GM12878 (cell line): ENCODE measurements around the gene NLGN1. TPM values are rescaled to one million over a fixed set of nuclear protein-coding genes. Genes with fewer than 3 reads are reported as not detected.

ENCODE experiments used
- ATAC-seq: fragments of 200-7000 bp; cut with Tn5 transposase; 3 replicates; pipeline ENCODE4 v1.9.1; 2020; ENCODE audit warnings: mild to moderate bottlenecking, moderate library complexity
- BruUV-seq: library from RNA; stranded (reverse); fragments of 400-500 nt; replicated peaks from 2 replicates; lab custom pipeline; 2021; lab: Mats Ljungman, UMichigan
- CTCF ChIA-PET: fragments of 300-600 bp; sonication (Branson Sonifier 250); formaldehyde crosslinking; extraction: SDS; loops from one replicate; lab custom pipeline; 2021; ENCODE audit warnings: inconsistent platforms; lab: Yijun Ruan, JAX
- POLR2A ChIA-PET: fragments of 350-600 bp; formaldehyde crosslinking; extraction: SDS; loops from one replicate; lab custom pipeline; 2021; ENCODE audit warnings: inconsistent platforms; lab: Charles Lee
- RAD21 ChIA-PET: fragments of 300-600 bp; sonication (Branson Sonifier 250); formaldehyde crosslinking; loops from one replicate; lab custom pipeline; 2023; ENCODE audit warnings: antibody characterized with exemption; ENCODE audit not compliant: unreplicated experiment; lab: Charles Lee
- SMC1A ChIA-PET: fragments of 300-600 bp; sonication (Branson Sonifier 250); formaldehyde crosslinking; loops from one replicate; lab custom pipeline; 2023; ENCODE audit not compliant: unreplicated experiment, uncharacterized antibody; lab: Charles Lee
- DNase-seq: peaks from one replicate; pipeline ENCODE4 v3.0.0-alpha.2; 2011; ENCODE audit warnings: low read depth, low spot score
- FAIRE-seq: peaks from 3 replicates; lab custom pipeline; 2011; peaks lifted over from hg19 to GRCh38; lab: Jason Lieb, UNC
- H2AFZ ChIP-seq: 2 replicates; pipeline ENCODE4 v1.6.0; 2011; ENCODE audit warnings: low read depth, low read length, control low read depth; ENCODE audit not compliant: control insufficient read depth
- H3K27ac ChIP-seq: 2 replicates; pipeline ENCODE4 v1.5.1; 2011; ENCODE audit warnings: control low read depth; ENCODE audit not compliant: control insufficient read depth, insufficient read depth
- H3K27me3 ChIP-seq, 2 experiments: replicated peaks in 1 of 2; 2 replicates each; pipeline versions ENCODE4 v1.6.0 to v1.6.1; 2011; ENCODE audit warnings: low read length in 1 of 2; ENCODE audit not compliant: control insufficient read depth in 2 of 2, insufficient read depth in 2 of 2
- H3K36me3 ChIP-seq, 2 experiments: 2 replicates each; pipeline ENCODE4 v1.5.1; 2011; ENCODE audit warnings: low read length in 1 of 2; ENCODE audit not compliant: control insufficient read depth in 2 of 2, insufficient read depth in 2 of 2
- H3K4me1 ChIP-seq: 2 replicates; pipeline ENCODE4 v1.6.1; 2011; ENCODE audit warnings: mild to moderate bottlenecking, low read length, moderate library complexity, mixed read lengths; ENCODE audit not compliant: control insufficient read depth, insufficient read depth
- H3K4me2 ChIP-seq: 2 replicates; pipeline ENCODE4 v1.6.0; 2011; ENCODE audit warnings: control low read depth; ENCODE audit not compliant: control insufficient read depth, insufficient read depth
- H3K4me3 ChIP-seq: fragments of 200-600 bp; sonication (generic); 2 replicates; pipeline ENCODE4 v1.5.1; 2016
- H3K79me2 ChIP-seq: 2 replicates; pipeline ENCODE4 v1.6.0; 2011; ENCODE audit warnings: low read length; ENCODE audit not compliant: control insufficient read depth, insufficient read depth
- H3K9ac ChIP-seq: 2 replicates; pipeline ENCODE4 v1.8.0; 2011; ENCODE audit warnings: low read length, control low read depth, mixed read lengths; ENCODE audit not compliant: control insufficient read depth, insufficient read depth
- H3K9me3 ChIP-seq: replicated peaks from 3 replicates; pipeline ENCODE4 v1.5.1; 2011; ENCODE audit warnings: mild to moderate bottlenecking, low read length; ENCODE audit not compliant: control insufficient read depth, insufficient read depth
- H4K20me1 ChIP-seq: 2 replicates; pipeline ENCODE4 v1.6.0; 2011; ENCODE audit not compliant: control insufficient read depth, insufficient read depth
- CBFB ChIP-seq: IDR thresholded peaks from 2 replicates; pipeline ENCODE4 v1.6.1; 2016; ENCODE audit warnings: antibody characterized with exemption, low read depth
- CHD1 ChIP-seq: IDR thresholded peaks from 2 replicates; pipeline ENCODE4 v1.6.1; 2012; ENCODE audit warnings: low read depth, low read length, improper control_type of control experiment
- DPF2 ChIP-seq: fragments of 450-650 bp; IDR thresholded peaks from 2 replicates; pipeline ENCODE4 v1.6.1; 2017; ENCODE audit warnings: mild to moderate bottlenecking
- HCFC1 ChIP-seq: fragments of 150-350 bp; IDR thresholded peaks from 2 replicates; pipeline ENCODE4 v1.6.1; 2014; ENCODE audit warnings: low read length
- HDAC6 ChIP-seq: fragments of 200-600 bp; sonication (generic); IDR thresholded peaks from one replicate; pipeline ENCODE4 v1.8.0; 2017; ENCODE audit warnings: antibody characterized with exemption; ENCODE audit not compliant: unreplicated experiment
- KDM1A ChIP-seq: fragments of 200-600 bp; sonication (generic); IDR thresholded peaks from 2 replicates; pipeline ENCODE4 v1.6.1; 2016; ENCODE audit warnings: borderline replicate concordance
- NFXL1 ChIP-seq: fragments of 450-650 bp; IDR thresholded peaks from 2 replicates; pipeline ENCODE4 v1.6.1; 2017; ENCODE audit warnings: antibody characterized with exemption, mild to moderate bottlenecking, borderline replicate concordance
- NRF1 ChIP-seq: conservative IDR thresholded peaks from 2 replicates; pipeline ENCODE4 v1.6.1; 2011; ENCODE audit warnings: mild to moderate bottlenecking, low read depth, low read length, improper control_type of control experiment
- RAD21 ChIP-seq: IDR thresholded peaks from 2 replicates; pipeline ENCODE4 v1.6.1; 2011; ENCODE audit warnings: mild to moderate bottlenecking, low read depth, low read length, moderate library complexity; ENCODE audit not compliant: insufficient read depth
- SIN3A ChIP-seq: IDR thresholded peaks from 2 replicates; pipeline ENCODE4 v1.6.1; 2012; ENCODE audit warnings: low read depth, low read length, improper control_type of control experiment
- SMAD5 ChIP-seq: IDR thresholded peaks from 2 replicates; pipeline ENCODE4 v1.6.1; 2016; ENCODE audit warnings: antibody characterized with exemption, low read depth
- SP1 ChIP-seq: IDR thresholded peaks from one replicate; pipeline ENCODE4 v1.6.1; 2011; ENCODE audit warnings: low read depth, low read length
- SREBF1 ChIP-seq: IDR thresholded peaks from 2 replicates; pipeline ENCODE4 v1.6.1; 2012; ENCODE audit warnings: mild to moderate bottlenecking, low read length
- STAT1 ChIP-seq: fragments of 450-650 bp; conservative IDR thresholded peaks from 2 replicates; pipeline ENCODE4 v1.6.1; 2014; ENCODE audit warnings: antibody characterized with exemption, mild to moderate bottlenecking
- SUZ12 ChIP-seq: fragments of 200-600 bp; sonication (generic); IDR thresholded peaks from one replicate; pipeline ENCODE4 v1.6.1; 2018; ENCODE audit warnings: antibody characterized with exemption, mild to moderate bottlenecking; ENCODE audit not compliant: unreplicated experiment
- ZNF622 ChIP-seq: fragments of 450-650 bp; IDR thresholded peaks from 2 replicates; pipeline ENCODE4 v1.6.1; 2017; ENCODE audit warnings: mild to moderate bottlenecking, inconsistent platforms
- WGBS: methylation state at CpG from one replicate; pipeline ENCODE4 v1.1.6; 2016; ENCODE audit warnings: low lambda C conversion rate; ENCODE audit not compliant: insufficient replicate concordance, insufficient coverage; ENCODE audit errors: missing lambda C conversion rate; 5-methylcytosine and 5-hydroxymethylcytosine counted together
- in situ Hi-C: fragments of 300-500 bp; cut with MboI; formaldehyde crosslinking; loops from 9 replicates; pipeline ENCODE4 v1.14.3; 2018; ENCODE audit warnings: mixed read lengths
- intact Hi-C: fragments of 100-400 bp; cut with micrococcal nuclease; formaldehyde crosslinking; loops from one replicate; pipeline ENCODE4 v1.14.2; 2022; ENCODE audit not compliant: unreplicated experiment
- polyA plus RNA-seq, 11 experiments: library from polyadenylated mRNA; depleted of rRNA in 4 of 11; unstranded in 6 of 11; stranded (reverse) in 5 of 11; fragments of >200 nt; fragmentation: Nextera tagmentation in 4 of 11; fragmentation: Illumina TruSeq in 1 of 11; extraction: Ambion mirVana in 4 of 11; extraction: Trizol in 1 of 11; gene quantifications; 1 replicate in 1 of 11; 2 replicates in 10 of 11; pipeline versions ENCODE4 v1.2.1 to v1.2.3, GENCODE V29; 2011 to 2016; ENCODE audit warnings: inconsistent platforms in 2 of 11, missing spikeins in 2 of 11, low read depth in 1 of 11
- total RNA-seq, 4 experiments: library from RNA; depleted of rRNA in 3 of 4; stranded (reverse); fragments of >200 nt in 3 of 4; fragmentation: Illumina TruSeq in 1 of 4; extraction: Trizol in 1 of 4; gene quantifications; 2 replicates each; pipeline versions ENCODE4 v1.2.1 to v1.2.3, GENCODE V29; 2013 to 2021
- TF ChIP-seq, protein P1 (sequence below): IDR thresholded peaks from 2 replicates; pipeline ENCODE4 v1.6.1; 2011; ENCODE audit warnings: mild to moderate bottlenecking, low read depth, low read length, moderate library complexity; ENCODE audit not compliant: insufficient replicate concordance
- TF ChIP-seq, protein P2 (sequence below): fragments of 450-650 bp; IDR thresholded peaks from 2 replicates; pipeline ENCODE4 v1.6.1; 2017; ENCODE audit warnings: borderline replicate concordance

The NLGN1 gene
- total and polyA plus RNA-seq, 10 of the 15 experiments (the other 5 are each of a cell fraction or from before 2014, with no cell fraction given), result not detected

DNA sequence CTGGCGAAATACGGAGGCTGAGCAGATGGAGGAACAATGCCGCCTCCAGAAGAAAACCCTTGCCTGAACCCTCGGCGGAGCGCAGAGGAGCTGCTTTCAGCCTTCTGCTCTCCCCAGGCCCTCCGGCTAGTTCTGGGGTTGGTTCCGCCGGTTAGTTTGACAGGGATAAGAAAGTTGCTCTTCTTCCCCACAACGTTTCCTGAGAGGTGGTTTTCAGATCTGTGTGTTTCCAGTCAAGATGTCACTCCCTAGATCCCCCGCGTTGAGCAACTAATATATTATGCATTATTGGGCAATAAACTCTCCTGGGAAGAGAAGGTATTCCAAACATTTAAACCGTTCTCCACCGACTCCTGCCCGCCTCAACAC lies 551 bp downstream of the NLGN1 start:
- Histone ChIP-seq H3K4me2 (no peak overlapping the region), H3K9ac (no peak overlapping the region)
- intact Hi-C loops, result no loop called here

More for the DNA sequence above, 551 bp downstream of the NLGN1 start:
- Histone ChIP-seq H3K9me3 (no peaks in the 10 kb centered on the region), H3K4me1 (no peaks in the 10 kb centered on the region), H2AFZ (no peak overlapping the region), H3K36me3 (no peaks in the 10 kb centered on the region), H3K27me3 (peaks cover 5 to 12% of the 10 kb centered on the region in 2 experiments; a peak in 3 of 4 replicates), H4K20me1 (no peaks in the 10 kb centered on the region), H3K4me3 (no peak overlapping the region), H3K79me2 (no peaks in the 10 kb centered on the region), H3K27ac (no peak overlapping the region)
- POLR2A ChIA-PET, result no interaction called here
- DNase-seq, result no peak
- ATAC-seq, result no peak
- no TSS peak for BruUV-seq
- 31% methylated on average over 15 of the region's 15 CpGs for WGBS
- CTCF ChIA-PET, result no interaction called here
- RAD21 ChIA-PET, result no interaction called here
- TF ChIP-seq ZNF622, result no peak
- TF ChIP-seq KDM1A, result no peak
- no peak for TF ChIP-seq SMAD5
- TF ChIP-seq STAT1, result no peak
- no peak for TF ChIP-seq SUZ12
- no peak for TF ChIP-seq SIN3A
- no peak for TF ChIP-seq DPF2
- TF ChIP-seq CBFB, result no peak
- no peak for TF ChIP-seq NRF1
- no peak for TF ChIP-seq SREBF1
- no peak for TF ChIP-seq CHD1
- TF ChIP-seq, protein P1, sequence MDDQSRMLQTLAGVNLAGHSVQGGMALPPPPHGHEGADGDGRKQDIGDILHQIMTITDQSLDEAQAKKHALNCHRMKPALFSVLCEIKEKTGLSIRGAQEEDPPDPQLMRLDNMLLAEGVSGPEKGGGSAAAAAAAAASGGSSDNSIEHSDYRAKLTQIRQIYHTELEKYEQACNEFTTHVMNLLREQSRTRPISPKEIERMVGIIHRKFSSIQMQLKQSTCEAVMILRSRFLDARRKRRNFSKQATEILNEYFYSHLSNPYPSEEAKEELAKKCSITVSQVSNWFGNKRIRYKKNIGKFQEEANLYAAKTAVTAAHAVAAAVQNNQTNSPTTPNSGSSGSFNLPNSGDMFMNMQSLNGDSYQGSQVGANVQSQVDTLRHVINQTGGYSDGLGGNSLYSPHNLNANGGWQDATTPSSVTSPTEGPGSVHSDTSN, result no peak
- no peak for TF ChIP-seq SP1
- no peak for TF ChIP-seq HDAC6
- TF ChIP-seq HCFC1, result no peak
- no peak for TF ChIP-seq RAD21
- no peak for TF ChIP-seq NFXL1
- TF ChIP-seq, protein P2, sequence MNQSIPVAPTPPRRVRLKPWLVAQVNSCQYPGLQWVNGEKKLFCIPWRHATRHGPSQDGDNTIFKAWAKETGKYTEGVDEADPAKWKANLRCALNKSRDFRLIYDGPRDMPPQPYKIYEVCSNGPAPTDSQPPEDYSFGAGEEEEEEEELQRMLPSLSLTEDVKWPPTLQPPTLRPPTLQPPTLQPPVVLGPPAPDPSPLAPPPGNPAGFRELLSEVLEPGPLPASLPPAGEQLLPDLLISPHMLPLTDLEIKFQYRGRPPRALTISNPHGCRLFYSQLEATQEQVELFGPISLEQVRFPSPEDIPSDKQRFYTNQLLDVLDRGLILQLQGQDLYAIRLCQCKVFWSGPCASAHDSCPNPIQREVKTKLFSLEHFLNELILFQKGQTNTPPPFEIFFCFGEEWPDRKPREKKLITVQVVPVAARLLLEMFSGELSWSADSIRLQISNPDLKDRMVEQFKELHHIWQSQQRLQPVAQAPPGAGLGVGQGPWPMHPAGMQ, result no peak
- SMC1A ChIA-PET, result no interaction called here
- in situ Hi-C loops, result no loop called here
- FAIRE-seq, result no peak
